SK-N-SH treated with all-trans-retinoic acid at 6 μM for 48 hours (cell line): Measurements from ENCODE around the gene IFITM1.

Source experiments
- ARNTL ChIP-seq: fragments of 450-650 bp; formaldehyde crosslinking; IDR thresholded peaks from 2 replicates; pipeline ENCODE4 v1.5.0; 2020; ENCODE audit warnings: low read depth, mild to moderate bottlenecking, moderate library complexity, borderline replicate concordance
- BACH2 ChIP-seq: fragments of 250-450 bp; sonication (Bioruptor Pico); IDR thresholded peaks from 2 replicates; pipeline ENCODE4 v1.9.0; 2021; ENCODE audit warnings: mild to moderate bottlenecking, borderline replicate concordance
- ZFP3 ChIP-seq: fragments of 250-450 bp; sonication (Bioruptor Pico); IDR thresholded peaks from 2 replicates; pipeline ENCODE4 v1.5.0; 2020; ENCODE audit warnings: mild to moderate bottlenecking, moderate library complexity
- ZFP30 ChIP-seq: fragments of 450-650 bp; formaldehyde crosslinking; IDR thresholded peaks from 2 replicates; pipeline ENCODE4 v1.5.0; 2022; ENCODE audit warnings: mild to moderate bottlenecking, moderate library complexity
- ZNF8 ChIP-seq: fragments of 450-650 bp; formaldehyde crosslinking; IDR thresholded peaks from 2 replicates; pipeline ENCODE4 v1.5.0; 2020; ENCODE audit warnings: mild to moderate bottlenecking, moderate library complexity
- TF ChIP-seq, protein P1 (sequence below): fragments of 250-450 bp; sonication (Bioruptor Pico); IDR thresholded peaks from 2 replicates; pipeline ENCODE4 v1.5.0; 2020; ENCODE audit warnings: mild to moderate bottlenecking, moderate library complexity
- TF ChIP-seq, protein P2 (sequence below): fragments of 250-450 bp; sonication (Bioruptor Pico); IDR thresholded peaks from 2 replicates; pipeline ENCODE4 v1.8.0; 2020; ENCODE audit warnings: mild to moderate bottlenecking, moderate library complexity, borderline replicate concordance

DNA sequence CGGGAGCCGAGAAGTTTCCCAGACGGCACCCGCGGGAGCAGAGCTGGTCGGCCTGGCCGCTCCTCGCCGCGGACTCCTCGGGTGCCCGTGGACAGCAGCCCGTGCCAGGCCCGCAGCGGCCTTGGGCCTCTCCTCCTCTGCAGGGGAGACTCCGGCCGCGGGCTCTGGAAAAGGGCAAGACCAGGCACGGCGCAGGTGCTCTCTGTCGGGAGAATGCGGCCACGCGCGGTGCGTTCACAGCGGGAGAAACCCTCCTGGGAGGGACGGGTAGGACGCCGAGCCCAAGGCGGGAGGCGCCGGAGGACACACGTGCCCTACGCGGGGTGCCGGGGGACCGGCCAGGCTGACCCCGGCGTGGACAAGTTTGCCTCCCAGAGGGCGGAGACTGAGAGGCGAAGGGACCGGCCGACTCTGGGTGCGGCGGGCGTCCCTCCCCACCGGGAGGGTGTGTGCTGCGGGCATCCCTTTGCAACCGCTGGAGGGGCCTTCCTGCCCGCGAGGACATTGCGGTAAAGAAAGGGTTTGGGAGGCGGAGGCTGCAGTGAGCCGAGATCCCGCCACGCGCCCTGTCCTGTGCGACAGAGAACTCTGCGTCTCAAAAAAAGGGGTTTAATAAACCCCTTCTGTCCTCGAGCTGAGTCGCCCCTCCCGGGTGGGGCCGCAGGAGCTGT lies 2.3 kb downstream of the IFITM1 start:
- no peak for TF ChIP-seq ARNTL
- no peak for TF ChIP-seq BACH2 (CRISPR knock-in tag)
- TF ChIP-seq ZFP30 (CRISPR knock-in tag): no peak
- no peak for TF ChIP-seq ZNF8 (CRISPR knock-in tag)
- TF ChIP-seq, protein P1, sequence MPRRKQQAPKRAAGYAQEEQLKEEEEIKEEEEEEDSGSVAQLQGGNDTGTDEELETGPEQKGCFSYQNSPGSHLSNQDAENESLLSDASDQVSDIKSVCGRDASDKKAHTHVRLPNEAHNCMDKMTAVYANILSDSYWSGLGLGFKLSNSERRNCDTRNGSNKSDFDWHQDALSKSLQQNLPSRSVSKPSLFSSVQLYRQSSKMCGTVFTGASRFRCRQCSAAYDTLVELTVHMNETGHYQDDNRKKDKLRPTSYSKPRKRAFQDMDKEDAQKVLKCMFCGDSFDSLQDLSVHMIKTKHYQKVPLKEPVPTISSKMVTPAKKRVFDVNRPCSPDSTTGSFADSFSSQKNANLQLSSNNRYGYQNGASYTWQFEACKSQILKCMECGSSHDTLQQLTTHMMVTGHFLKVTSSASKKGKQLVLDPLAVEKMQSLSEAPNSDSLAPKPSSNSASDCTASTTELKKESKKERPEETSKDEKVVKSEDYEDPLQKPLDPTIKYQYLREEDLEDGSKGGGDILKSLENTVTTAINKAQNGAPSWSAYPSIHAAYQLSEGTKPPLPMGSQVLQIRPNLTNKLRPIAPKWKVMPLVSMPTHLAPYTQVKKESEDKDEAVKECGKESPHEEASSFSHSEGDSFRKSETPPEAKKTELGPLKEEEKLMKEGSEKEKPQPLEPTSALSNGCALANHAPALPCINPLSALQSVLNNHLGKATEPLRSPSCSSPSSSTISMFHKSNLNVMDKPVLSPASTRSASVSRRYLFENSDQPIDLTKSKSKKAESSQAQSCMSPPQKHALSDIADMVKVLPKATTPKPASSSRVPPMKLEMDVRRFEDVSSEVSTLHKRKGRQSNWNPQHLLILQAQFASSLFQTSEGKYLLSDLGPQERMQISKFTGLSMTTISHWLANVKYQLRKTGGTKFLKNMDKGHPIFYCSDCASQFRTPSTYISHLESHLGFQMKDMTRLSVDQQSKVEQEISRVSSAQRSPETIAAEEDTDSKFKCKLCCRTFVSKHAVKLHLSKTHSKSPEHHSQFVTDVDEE (CRISPR knock-in tag): no peak
- TF ChIP-seq ZFP3 (CRISPR knock-in tag): no peak
- TF ChIP-seq, protein P2, sequence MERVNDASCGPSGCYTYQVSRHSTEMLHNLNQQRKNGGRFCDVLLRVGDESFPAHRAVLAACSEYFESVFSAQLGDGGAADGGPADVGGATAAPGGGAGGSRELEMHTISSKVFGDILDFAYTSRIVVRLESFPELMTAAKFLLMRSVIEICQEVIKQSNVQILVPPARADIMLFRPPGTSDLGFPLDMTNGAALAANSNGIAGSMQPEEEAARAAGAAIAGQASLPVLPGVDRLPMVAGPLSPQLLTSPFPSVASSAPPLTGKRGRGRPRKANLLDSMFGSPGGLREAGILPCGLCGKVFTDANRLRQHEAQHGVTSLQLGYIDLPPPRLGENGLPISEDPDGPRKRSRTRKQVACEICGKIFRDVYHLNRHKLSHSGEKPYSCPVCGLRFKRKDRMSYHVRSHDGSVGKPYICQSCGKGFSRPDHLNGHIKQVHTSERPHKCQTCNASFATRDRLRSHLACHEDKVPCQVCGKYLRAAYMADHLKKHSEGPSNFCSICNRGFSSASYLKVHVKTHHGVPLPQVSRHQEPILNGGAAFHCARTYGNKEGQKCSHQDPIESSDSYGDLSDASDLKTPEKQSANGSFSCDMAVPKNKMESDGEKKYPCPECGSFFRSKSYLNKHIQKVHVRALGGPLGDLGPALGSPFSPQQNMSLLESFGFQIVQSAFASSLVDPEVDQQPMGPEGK: no peak
